HG03469 (cell line): ENCODE measurements around the gene PARD3B.

ENCODE experiments used
- ATAC-seq: cut with Tn5 transposase; IDR thresholded peaks from one replicate; pipeline ENCODE4 v1.9.1; 2021; ENCODE audit warnings: mild to moderate bottlenecking, moderate library complexity, moderate number of reproducible peaks; ENCODE audit not compliant: unreplicated experiment

The PARD3B gene

DNA sequence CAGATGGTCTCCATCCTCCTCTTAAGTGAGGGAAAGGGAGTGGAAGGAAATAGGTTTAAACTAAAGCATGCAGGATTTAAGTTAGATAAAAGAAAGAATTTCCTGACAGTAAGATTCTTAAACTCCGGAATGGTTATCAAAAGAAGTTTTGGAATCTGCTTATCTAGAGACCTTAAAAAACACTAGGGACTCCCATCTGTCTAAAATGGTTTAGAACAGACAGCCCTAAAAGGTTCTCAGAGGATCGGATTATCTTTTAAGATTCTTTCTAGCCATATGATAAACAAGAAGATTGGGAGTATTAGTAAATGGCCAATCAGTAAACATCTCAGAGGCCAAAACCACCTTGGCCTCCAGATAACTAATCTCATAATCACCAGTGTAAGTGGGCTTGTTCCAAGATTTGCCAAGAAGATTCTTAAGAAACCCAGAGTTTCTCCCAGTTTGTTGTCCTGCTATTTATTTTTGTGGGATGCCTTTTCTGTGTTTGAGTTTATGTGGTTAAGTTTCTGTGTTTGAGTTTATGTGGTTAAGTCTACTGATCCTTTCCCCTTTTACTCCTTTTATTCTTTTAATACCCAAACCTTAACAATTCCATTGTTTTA lies 822.2 kb downstream of the PARD3B start:
- no peak for ATAC-seq

DNA sequence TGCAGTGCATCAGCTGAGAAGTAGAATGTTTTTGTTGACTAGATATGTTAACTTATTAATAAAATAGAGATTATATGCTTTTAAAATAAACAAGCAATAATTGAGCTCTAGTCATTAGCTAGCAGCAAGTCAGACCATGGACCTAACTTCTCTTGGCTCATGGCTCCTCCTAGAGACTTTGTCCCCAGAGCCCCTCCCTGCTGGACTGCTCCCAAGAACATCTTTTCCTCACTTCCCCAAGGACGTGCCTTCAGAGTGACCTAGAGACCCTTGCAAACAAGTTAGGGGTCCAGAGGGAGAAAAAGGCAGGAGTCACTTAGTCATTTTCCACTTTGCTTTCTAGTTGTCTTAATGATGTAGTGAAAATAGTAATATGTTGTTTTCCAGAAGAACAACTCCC lies 824.5 kb downstream of the PARD3B start:
- no peak for ATAC-seq

DNA sequence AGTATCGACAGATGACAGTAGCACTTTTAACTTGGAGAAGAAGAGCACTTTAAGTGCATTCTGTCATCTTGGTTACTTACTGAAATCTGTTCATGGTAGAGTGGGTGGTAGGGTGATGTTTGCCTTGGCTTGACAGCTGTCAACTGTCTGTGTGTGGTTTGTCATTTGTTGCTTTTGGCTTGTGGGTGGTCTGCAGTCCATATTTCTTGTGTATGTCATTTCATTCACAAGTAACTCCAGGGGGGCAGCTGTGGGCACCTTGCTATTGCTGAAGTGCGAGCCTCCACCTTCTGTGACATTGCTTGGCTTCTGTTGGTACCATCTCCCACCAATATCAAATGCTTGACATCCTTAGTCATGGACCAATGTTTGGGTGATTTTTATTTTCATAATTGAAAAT lies 825.5 kb downstream of the PARD3B start:
- ATAC-seq = no peak

DNA sequence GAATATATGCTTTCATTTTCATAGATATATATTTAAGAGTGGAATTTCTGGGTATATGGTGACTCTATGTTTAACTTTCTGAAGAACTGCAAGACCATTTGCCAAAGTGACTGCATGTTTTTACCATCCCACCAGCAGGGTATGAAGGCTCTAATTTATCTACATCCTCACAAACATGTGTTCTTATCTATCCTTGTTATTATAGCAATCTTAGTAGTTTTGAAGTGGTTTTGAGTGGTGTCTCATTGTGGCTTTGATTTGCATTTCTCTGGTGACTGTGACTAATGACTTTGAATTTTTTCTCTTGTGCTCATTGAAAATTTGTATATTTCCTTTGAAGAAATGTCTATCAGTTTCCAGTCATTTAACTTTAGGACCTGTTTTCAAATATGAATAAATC lies 826.9 kb downstream of the PARD3B start:
- ATAC-seq = no peak

DNA sequence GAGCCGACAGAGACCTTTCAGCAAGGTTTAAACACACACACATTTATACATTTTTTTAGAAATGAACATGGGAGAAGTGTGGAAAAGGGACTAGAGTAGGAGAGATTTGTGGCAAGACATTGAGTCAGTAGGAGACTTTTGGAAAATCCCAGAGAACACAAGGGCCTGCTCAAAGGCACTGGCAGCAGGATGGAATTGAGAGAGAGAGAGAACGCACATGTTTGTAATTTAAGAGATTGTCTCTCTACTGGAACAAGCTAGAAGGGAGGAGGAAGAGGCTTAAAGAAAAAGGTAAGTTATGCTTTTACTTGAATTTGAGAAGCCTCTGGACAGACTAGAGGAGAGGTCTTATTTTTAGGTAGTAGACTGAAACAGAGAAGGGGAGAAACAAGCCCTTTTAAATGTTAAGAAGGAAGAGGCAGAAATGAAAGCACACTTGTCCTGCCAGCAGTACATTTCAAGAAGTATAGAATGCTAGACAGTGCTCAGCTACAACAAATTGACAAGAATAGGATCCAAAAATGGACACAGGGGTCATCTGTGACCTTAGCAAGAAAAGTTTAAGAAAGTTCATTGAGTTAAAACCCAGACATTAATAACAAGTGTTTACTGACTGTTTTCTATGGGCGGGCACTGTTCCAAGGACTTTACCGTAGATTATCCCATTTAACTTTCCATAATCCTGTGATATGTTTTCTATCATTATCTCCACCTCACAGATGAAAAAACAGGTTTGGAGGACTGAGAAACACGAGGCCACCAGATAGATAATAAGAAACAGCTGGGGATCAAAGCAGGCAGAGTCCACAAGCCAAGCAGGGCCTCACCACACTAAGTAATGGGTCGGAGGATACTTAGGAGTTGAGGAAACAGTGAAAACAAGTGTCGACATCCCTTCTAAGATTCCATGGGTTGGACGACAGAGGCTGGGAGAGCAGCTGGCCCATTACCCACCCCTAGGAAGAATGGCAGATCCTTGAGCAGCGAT lies 830.5 kb downstream of the PARD3B start:
- ATAC-seq = no peak

DNA sequence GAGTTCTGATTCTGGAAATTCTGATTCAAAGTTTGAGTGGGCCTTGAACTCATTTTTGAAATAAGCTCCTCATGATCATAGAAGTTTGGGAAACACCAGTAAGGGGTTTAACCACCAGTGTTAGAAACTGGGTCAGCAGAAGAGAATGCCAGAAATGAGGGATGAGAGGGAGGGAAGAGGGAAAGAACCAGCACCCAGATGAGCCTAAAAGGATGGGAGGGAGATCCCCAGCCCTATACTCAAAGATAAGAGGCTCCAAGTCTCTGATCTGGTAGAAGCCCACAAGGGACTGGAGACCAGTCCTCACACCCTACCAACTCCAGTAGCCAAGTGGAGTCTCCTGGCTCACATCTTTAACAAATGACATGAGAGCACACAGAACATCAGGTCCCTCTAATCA lies 832.0 kb downstream of the PARD3B start:
- no peak for ATAC-seq

DNA sequence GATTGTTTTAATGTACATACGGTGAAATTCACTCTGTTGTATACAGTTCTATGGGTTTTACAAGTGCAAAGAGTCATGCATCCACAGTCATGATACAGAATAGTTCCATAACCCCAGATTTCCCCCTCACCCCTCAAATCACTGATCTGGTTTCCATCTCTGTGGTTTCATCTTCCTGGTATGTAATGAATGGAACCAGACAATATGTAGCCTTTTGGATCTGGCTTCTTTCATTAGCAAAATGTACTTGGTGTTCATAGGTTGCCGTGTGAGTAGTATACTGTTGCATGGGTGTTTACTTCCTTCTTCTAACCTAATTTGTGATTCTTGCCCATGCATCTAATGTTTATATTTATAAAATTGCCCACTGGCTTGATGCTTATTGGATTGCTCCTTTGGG lies 838.3 kb downstream of the PARD3B start:
- no peak for ATAC-seq

DNA sequence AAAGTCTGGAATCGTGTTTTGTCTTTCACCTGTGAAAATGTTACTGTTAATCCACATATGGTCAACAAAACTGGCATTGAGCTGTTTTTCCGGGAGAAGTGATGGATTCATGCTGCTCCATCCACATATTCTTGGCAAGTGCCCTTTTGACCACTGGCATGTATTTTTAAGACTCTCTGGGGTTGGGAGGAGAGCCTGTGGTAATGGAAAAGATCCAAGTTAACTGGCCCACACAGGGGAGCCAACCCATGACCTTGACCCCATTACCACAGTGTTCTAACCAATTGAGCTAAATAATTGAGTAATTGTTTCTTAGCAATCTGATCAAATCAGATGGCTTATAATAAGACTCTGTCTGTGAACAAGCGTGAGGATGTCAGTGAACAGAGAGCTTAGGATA lies 840.8 kb downstream of the PARD3B start:
- ATAC-seq = no peak

DNA sequence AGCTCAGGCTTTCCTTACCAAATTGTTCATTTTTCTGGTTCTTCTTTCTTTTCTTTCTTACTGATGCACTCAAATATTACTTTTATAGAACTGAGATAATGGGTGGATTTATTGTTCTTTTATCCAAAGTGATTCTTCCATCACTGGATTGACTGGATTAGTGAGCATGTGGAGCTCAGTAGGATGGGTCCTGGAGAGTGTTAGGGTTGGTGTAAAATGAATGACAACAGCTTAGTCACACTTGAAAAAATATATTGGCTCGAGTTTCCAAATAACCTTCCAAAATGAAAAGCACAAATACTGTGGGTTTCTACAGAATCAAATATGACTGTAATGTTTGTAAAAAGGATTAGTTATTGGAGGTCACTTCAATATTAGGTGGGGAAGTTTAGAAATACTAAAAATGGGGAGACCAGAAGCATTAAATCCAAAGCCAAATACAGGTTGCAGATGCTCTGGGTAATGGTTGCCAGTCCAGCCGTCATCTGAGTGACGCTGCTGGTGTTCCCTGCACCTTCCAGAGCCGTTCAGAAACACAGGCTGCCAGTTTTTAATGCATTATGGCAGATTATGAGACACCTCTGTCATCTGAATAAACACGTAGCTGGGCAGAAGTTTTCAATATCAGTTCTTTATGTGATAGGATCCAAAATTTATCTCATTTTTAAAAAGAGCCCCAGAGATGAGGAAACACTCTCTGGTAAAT lies 842.2 kb downstream of the PARD3B start:
- ATAC-seq = no peak

DNA sequence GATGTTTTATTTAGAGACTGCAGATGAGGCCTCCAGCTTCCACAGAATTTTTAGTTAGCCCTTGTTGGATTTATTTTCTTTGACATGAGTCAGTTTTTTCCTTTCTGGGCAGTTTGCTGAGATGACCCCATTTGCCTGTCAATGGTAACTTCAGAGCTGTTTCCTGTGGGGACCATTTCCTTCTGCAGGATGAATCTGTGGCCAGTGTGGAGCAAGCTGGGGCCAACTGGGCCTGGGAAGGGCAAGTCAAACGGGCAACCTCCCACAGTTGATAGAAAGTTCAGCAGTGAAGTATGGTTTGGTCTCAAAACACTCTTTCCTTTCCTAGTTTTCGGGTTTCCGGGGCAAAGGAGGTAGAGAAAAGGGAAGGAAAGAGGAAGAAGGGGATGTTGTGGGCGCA lies 845.6 kb downstream of the PARD3B start:
- ATAC-seq = no peak

DNA sequence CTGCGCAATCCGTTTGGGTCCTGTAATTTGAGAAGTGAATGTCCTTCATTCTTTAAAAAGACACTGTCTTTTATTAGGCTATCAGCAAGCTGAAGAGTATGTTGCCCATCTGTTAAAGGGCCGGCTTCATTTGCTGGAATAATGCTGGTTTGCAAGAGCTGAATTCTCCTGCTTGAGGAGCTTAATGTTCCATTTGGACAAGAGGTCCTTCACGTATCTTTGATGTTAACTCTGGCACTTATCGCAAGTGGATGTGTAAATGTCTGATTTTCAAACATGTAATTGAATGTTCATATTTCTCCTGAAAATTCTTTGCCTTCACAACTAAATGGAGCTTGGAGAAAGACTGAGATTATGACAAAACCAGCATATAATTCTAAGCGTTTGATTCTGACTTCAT lies 856.2 kb downstream of the PARD3B start:
- no peak for ATAC-seq

DNA sequence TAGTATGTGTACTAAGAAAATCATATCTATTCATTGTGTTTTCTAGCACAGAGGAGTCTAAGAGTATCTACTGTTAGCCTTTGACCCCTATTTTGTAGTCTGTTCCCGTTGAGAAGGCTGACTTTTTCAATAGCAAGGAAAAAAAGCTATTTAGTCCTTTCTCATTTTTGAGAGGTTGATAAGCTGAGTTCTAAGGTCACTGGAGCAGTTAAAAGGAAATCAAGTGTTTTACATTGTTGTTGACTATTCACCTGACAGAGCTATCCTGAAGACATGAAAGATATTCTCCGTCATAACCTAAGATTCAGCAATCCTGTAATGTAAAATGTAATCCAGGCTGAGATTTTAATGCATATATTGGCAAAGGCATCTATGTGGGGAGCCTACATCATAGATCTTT lies 856.7 kb downstream of the PARD3B start:
- ATAC-seq = no peak

DNA sequence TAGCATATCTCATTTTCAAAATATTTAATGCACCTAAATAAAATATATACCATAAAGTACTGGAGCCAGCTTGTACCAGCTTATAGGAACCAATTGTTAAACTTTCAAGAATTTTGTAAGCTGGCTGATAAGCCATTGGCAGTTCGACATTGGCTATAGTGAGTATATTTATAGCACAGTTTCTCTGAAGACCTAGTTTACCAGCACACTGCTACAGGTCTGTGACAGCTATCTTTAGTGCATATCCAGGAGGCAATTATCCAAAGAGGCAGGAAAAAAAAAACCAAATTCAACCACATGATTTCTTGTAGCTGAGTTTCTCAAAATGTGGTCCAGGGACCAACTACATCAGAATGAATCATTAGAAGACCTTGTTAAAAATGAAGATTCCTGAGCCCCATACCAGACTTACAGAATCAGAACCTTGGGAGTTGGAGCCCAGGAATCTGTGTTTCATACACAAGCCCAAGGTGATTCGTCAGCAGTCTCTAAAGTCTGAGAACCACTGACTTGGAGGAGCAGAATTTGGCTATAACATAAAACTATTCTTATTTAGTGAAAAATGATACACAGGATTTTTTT lies 858.1 kb downstream of the PARD3B start:
- ATAC-seq = no peak

DNA sequence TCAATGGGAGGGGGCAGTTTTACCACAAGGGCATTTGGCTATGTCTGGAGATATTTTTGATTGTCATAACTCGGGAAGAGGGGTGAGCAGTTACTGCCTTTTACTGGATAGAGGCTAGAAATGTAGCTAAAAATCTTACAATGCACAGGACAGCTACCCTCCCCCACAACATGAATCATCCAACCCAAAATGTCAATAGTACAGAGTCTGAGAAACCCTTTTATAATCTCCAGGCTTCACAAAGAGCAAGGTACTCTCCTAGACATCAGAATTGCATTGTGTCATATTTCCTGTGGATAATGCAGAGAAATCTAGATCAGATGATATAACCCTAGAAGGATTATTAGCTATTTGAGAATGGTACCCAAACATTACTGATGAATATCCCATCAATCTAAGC lies 859.9 kb downstream of the PARD3B start:
- ATAC-seq = no peak

DNA sequence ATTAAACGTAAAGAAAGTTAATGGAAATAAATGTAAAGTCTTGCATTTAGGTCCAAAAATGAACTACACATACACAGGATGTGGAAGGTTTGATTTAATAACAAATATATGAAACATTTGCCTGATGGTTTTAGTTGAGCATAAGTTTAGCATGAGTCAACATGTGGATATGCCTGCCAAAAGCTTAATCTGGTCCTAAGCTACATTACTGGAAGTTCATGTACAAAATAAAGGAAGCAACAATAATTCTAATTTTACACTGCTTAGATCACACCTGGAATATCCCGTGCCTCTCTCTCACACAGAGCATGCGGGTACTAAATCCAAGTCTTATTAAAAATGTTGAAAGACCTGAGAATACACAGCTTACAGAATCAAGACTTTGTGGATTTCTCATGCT lies 860.5 kb downstream of the PARD3B start:
- ATAC-seq = no peak

DNA sequence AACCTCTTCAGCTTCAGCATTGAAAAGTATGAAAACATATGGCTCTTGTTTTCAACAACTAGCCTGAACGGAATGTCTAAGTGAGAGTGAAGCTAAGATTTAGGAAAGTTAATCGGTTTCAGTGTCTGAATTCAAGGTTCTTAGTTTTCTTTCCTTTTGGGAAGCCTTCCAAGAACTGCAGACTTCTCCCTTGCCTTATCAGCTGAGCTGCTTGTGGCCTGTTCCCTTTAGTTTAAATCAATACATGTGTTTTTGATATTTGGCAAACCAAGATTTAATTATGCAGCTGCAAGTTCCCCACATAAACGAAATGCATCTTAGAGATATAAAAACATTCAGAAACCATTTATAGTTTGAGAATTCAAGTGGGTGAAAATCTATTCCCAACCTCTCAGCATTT lies 862.7 kb downstream of the PARD3B start:
- ATAC-seq = no peak

DNA sequence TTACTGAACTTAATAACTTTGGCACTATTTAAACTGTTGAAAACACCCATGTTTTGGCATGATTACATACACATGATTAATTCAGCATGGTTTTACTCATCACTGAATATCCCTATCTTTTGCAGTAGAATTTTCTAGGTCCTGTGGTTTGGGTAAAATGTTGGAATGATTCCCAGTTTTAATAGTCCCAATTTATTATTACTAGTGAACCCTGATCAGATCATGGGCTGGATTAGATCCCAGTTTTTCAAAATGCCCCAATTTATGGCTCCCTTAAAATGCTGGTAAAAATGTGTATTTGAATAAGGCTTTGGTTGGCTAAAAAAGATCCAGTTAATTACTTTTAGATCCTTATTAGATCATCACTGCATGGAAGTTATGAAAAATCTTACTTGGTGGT lies 863.4 kb downstream of the PARD3B start:
- ATAC-seq = no peak

DNA sequence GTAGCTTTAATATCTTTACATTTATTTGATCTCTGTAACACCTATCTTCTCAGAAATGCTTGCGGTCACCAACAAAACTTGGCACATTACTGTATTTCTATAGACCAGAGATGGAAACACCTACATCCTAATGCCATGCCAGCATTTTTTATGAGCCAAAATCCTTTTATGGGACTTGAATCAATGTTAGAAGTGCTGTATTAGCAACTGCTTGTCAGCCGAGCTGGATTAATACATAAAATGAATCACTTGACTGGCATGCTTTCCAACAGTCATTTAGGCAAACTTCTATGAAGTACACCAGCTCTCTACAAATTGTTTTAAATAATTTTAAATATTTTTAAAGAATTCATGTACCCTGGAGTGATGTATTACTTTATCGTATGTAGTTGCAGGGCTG lies 864.1 kb downstream of the PARD3B start:
- no peak for ATAC-seq

DNA sequence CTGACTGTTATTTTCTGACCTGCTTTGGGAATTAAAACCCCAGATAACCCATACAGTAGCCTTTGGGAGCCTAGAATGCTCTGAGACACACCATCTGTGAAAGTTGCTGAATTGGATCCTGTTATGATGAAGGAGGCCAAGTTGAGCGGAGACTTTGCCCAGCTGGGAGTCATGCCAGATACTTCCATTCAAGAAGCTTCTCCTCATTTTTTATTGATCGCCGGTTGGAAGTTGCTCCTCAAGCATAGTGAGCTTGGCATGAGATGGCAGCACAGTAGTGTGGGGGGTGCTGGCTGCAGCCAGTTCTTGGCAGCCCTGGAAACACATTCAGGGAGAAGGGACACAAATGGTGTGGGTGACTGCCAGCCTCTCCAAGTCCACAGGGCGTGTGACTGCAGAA lies 866.3 kb downstream of the PARD3B start:
- ATAC-seq = no peak

DNA sequence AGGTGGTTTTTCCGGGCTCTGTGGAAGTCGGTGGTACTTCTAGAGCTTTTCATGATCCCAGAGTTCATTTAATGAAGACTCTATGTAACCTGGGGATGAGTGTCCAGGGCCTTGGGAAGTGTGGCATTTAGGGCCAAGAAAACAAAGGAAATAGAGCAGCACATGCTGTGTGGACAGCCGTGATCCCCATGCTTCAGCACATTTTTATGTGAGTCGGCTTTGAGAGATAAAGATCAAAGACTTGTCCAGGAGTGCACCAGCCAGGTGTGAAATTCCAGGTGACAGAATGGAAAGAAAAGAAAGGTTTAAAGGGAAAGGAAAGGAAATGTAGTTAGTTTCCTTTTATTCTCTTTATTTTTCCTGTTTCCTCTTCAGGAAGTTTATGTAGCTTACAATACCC lies 879.1 kb downstream of the PARD3B start:
- ATAC-seq = no peak

DNA sequence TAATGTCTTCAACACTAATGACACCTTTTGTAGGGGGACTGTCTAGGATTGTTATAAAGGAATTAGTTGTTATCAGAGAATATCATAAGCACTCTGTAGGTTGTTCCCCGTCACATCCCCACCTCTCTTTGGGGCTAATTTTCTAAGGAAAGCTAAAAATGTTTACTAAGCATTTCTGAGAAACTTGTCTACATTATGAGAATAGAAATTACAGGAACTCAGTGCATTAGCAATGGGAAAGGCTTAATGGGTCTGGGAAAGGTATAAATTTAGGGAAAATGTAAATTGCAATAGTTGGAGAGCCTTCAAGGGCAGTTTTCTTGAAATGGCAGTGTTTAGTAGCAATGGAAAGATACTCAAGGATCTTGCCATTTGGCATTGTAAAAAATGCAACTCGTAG lies 879.8 kb downstream of the PARD3B start:
- ATAC-seq = no peak
